MM.1S (cell line): ENCODE data around the gene CAMSAP1.

Experiments
- DNase-seq: peaks from one replicate; pipeline ENCODE4 v3.0.0-alpha.2; 2015
- H2AFZ ChIP-seq: fragments of 300-600 bp; sonication (generic); 2 replicates; pipeline ENCODE4 v1.6.0; 2016; ENCODE audit warnings: antibody characterized with exemption, low read length
- H3F3A ChIP-seq: fragments of 300-600 bp; sonication (generic); 2 replicates; pipeline ENCODE4 v1.6.1; 2016; ENCODE audit warnings: mild to moderate bottlenecking, antibody characterized with exemption, low read length, moderate library complexity, mixed read lengths; ENCODE audit not compliant: insufficient read depth
- H3K27ac ChIP-seq: fragments of 300-600 bp; sonication (generic); 2 replicates; pipeline ENCODE4 v1.5.1; 2016; ENCODE audit warnings: mild to moderate bottlenecking, low read length
- H3K27me3 ChIP-seq: fragments of 300-600 bp; sonication (generic); replicated peaks from 2 replicates; pipeline ENCODE4 v1.6.0; 2016; ENCODE audit warnings: low read length; ENCODE audit not compliant: insufficient read depth
- H3K36me3 ChIP-seq: fragments of 300-600 bp; sonication (generic); replicated peaks from 2 replicates; pipeline ENCODE4 v1.6.1; 2016; ENCODE audit warnings: mild to moderate bottlenecking, low read length, mixed read lengths; ENCODE audit not compliant: insufficient read depth
- H3K4me1 ChIP-seq: fragments of 300-600 bp; sonication (generic); 2 replicates; pipeline ENCODE4 v1.6.1; 2016; ENCODE audit warnings: low read length, mixed read lengths
- H3K4me2 ChIP-seq: fragments of 300-600 bp; sonication (generic); 2 replicates; pipeline ENCODE4 v1.6.0; 2016; ENCODE audit warnings: low read depth, low read length
- H3K4me3 ChIP-seq: fragments of 300-600 bp; sonication (generic); 2 replicates; pipeline ENCODE4 v1.5.1; 2016; ENCODE audit warnings: low read length, mixed read lengths
- H3K79me2 ChIP-seq: fragments of 300-600 bp; sonication (generic); 2 replicates; pipeline ENCODE4 v1.6.1; 2016; ENCODE audit warnings: mixed run types, low read length, mixed read lengths
- H3K9ac ChIP-seq: fragments of 300-600 bp; sonication (generic); 2 replicates; pipeline ENCODE4 v1.6.1; 2016; ENCODE audit warnings: low read length, mixed read lengths
- H3K9me2 ChIP-seq: fragments of 300-600 bp; sonication (generic); replicated peaks from 2 replicates; pipeline ENCODE4 v1.6.1; 2016; ENCODE audit warnings: mild to moderate bottlenecking, low read length, mixed read lengths; ENCODE audit not compliant: insufficient read depth
- H3K9me3 ChIP-seq: fragments of 300-600 bp; sonication (generic); replicated peaks from 2 replicates; pipeline ENCODE4 v1.6.1; 2016; ENCODE audit warnings: mild to moderate bottlenecking, low read length, mixed read lengths; ENCODE audit not compliant: insufficient read depth
- H4K20me1 ChIP-seq: fragments of 300-600 bp; sonication (generic); 2 replicates; pipeline ENCODE4 v1.6.1; 2016; ENCODE audit warnings: mild to moderate bottlenecking, low read length, moderate library complexity, mixed read lengths; ENCODE audit not compliant: insufficient read depth
- CTCF ChIP-seq: fragments of 300-600 bp; sonication (generic); IDR thresholded peaks from 2 replicates; pipeline ENCODE4 v1.5.1; 2016; ENCODE audit warnings: antibody characterized with exemption, low read length, mixed read lengths
- EZH2 ChIP-seq: fragments of 300-600 bp; sonication (generic); optimal IDR thresholded peaks from 2 replicates; pipeline ENCODE3; 2017; ENCODE audit warnings: low read depth, mild to moderate bottlenecking, antibody characterized with exemption, low read length, mixed read lengths
- EZH2phosphoT487 ChIP-seq: fragments of 300-600 bp; sonication (generic); IDR thresholded peaks from 2 replicates; pipeline ENCODE4 v1.6.1; 2018; ENCODE audit warnings: antibody characterized with exemption, low read length

Gene CAMSAP1

GRCh38 chr9:135876936-135877335 lies 30.4 kb downstream of the CAMSAP1 start:
- H4K20me1 ChIP-seq: 0 out of 2 replicates have a peak, but pooled peaks cover 4% of the 10 kb centered on the region

GRCh38 chr9:135874859-135875258 lies 32.5 kb downstream of the CAMSAP1 start:
- no peak for TF ChIP-seq EZH2
- TF ChIP-seq EZH2phosphoT487: no peak
- no peak for TF ChIP-seq CTCF
- Histone ChIP-seq H3K9me2 (no peaks in the 10 kb centered on the region; the same call in 1 of the 2 replicates), H2AFZ (no peak overlapping the region), H3K36me3 (no peaks in the 10 kb centered on the region), H3K4me2 (no peak overlapping the region), H3F3A (no peaks in the 10 kb centered on the region), H3K79me2 (peaks cover 23% of the 10 kb centered on the region), H3K27ac (no peak overlapping the region), H3K4me3 (no peak overlapping the region), H3K27me3 (no peaks in the 10 kb centered on the region), H4K20me1 (0 out of 2 replicates have a peak, but pooled peaks cover 4% of the 10 kb centered on the region), H3K9me3 (no peaks in the 10 kb centered on the region), H3K9ac (no peak overlapping the region), H3K4me1 (no peaks in the 10 kb centered on the region)
- DNase-seq: no peak

More at GRCh38 chr9:135876936-135877335, 30.4 kb downstream of the CAMSAP1 start:
- H2AFZ ChIP-seq: no peak overlapping the region
- no peak overlapping the region for H3K27ac ChIP-seq
- H3K79me2 ChIP-seq: peaks cover 21% of the 10 kb centered on the region
- no peak for DNase-seq
- H3K4me3 ChIP-seq: no peak overlapping the region
- H3K9me3 ChIP-seq: no peaks in the 10 kb centered on the region
- H3K9ac ChIP-seq: no peak overlapping the region
- no peak overlapping the region for H3K4me2 ChIP-seq
- no peaks in the 10 kb centered on the region; the same call in 1 of the 2 replicates for H3K9me2 ChIP-seq
- TF ChIP-seq EZH2phosphoT487 (no peak), CTCF (no peak), EZH2 (no peak)
- H3K4me1 ChIP-seq: no peaks in the 10 kb centered on the region
- no peaks in the 10 kb centered on the region for H3K36me3 ChIP-seq
- H3K27me3 ChIP-seq: no peaks in the 10 kb centered on the region
- no peaks in the 10 kb centered on the region for H3F3A ChIP-seq

GRCh38 chr9:135869909-135870308 lies 37.4 kb downstream of the CAMSAP1 start:
- Histone ChIP-seq H3F3A (no peaks in the 10 kb centered on the region), H3K79me2 (peaks cover 20% of the 10 kb centered on the region), H3K9ac (no peak overlapping the region), H4K20me1 (0 out of 2 replicates have a peak, but pooled peaks cover 4% of the 10 kb centered on the region), H3K36me3 (no peaks in the 10 kb centered on the region), H3K9me2 (no peaks in the 10 kb centered on the region; the same call in 1 of the 2 replicates), H3K27me3 (no peaks in the 10 kb centered on the region), H3K4me1 (no peaks in the 10 kb centered on the region), H2AFZ (no peak overlapping the region), H3K4me2 (no peak overlapping the region), H3K27ac (no peak overlapping the region), H3K4me3 (no peak overlapping the region), H3K9me3 (no peaks in the 10 kb centered on the region)
- TF ChIP-seq EZH2phosphoT487 (no peak), EZH2 (no peak), CTCF (no peak)
- no peak for DNase-seq
